K562 (cell line): ENCODE data around the gene XPR1. TPM values are rescaled to one million over a fixed set of nuclear protein-coding genes. Genes with fewer than 3 reads are reported as not detected.

Experiments used
- CHD4 ChIP-seq: fragments of 200-600 bp; sonication (generic); IDR thresholded peaks from 3 replicates; pipeline ENCODE4 v1.6.1; 2012; ENCODE audit warnings: low read depth, mild to moderate bottlenecking, mixed read lengths, low read length, inconsistent platforms; ENCODE audit not compliant: insufficient read depth, insufficient replicate concordance, poor library complexity, severe bottlenecking
- CTCFL ChIP-seq: IDR thresholded peaks from 2 replicates; pipeline ENCODE4 v1.6.1; 2011; ENCODE audit warnings: borderline replicate concordance, low read depth, mild to moderate bottlenecking, moderate library complexity, low read length; ENCODE audit not compliant: insufficient read depth, poor library complexity, severe bottlenecking
- DPF2 ChIP-seq: fragments of 450-650 bp; IDR thresholded peaks from 2 replicates; pipeline ENCODE4 v1.6.1; 2016
- ETS2 ChIP-seq: IDR thresholded peaks from 2 replicates; pipeline ENCODE4 v1.6.1; 2016; ENCODE audit warnings: borderline replicate concordance, missing genetic modification characterization, mild to moderate bottlenecking, moderate library complexity, missing compliant biosample characterization; ENCODE audit not compliant: poor library complexity, severe bottlenecking
- EZH2 ChIP-seq: IDR thresholded peaks from 2 replicates; pipeline ENCODE4 v1.6.1; 2012; ENCODE audit warnings: low read depth, mild to moderate bottlenecking, inconsistent platforms, low read length, borderline replicate concordance
- GABPB1 ChIP-seq: sonication (generic); formaldehyde crosslinking; IDR thresholded peaks from 2 replicates; pipeline ENCODE4 v1.8.0; 2022; ENCODE audit warnings: mild to moderate bottlenecking, missing genetic modification reagents
- HMBOX1 ChIP-seq: sonication (generic); IDR thresholded peaks from 2 replicates; pipeline ENCODE4 v1.6.1; 2016
- KHSRP ChIP-seq: fragments of 450-650 bp; IDR thresholded peaks from 2 replicates; pipeline ENCODE4 v1.6.1; 2017
- KLF10 ChIP-seq: fragments of 250-450 bp; sonication (Bioruptor Pico); IDR thresholded peaks from 2 replicates; pipeline ENCODE4 v1.6.1; 2021; ENCODE audit warnings: matching md5 sums
- MAFF ChIP-seq: IDR thresholded peaks from 2 replicates; pipeline ENCODE4 v1.6.1; 2012; ENCODE audit warnings: low read length, improper control_type of control experiment
- MXI1 ChIP-seq: IDR thresholded peaks from 2 replicates; pipeline ENCODE4 v1.6.1; 2011; ENCODE audit warnings: low read depth, mild to moderate bottlenecking, improper control_type of control experiment, low read length
- MYNN ChIP-seq, 2 experiments: sonication (generic); formaldehyde crosslinking in 1 of 2; IDR thresholded peaks; 2 replicates each; pipeline versions ENCODE4 v1.5.0 to v1.6.1; 2016 to 2020; ENCODE audit warnings: antibody characterized with exemption in 1 of 2, missing genetic modification reagents in 1 of 2
- NFE2 ChIP-seq: IDR thresholded peaks from 2 replicates; pipeline ENCODE4 v1.6.1; 2014; ENCODE audit warnings: antibody characterized with exemption, low read depth
- PHTF2 ChIP-seq: fragments of 250-450 bp; sonication (Bioruptor Pico); IDR thresholded peaks from 2 replicates; pipeline ENCODE4 v1.5.0; 2021; ENCODE audit warnings: mild to moderate bottlenecking
- PKNOX1 ChIP-seq: fragments of 450-650 bp; IDR thresholded peaks from 2 replicates; pipeline ENCODE4 v1.6.1; 2016
- SMAD2 ChIP-seq: fragments of 150-350 bp; IDR thresholded peaks from 2 replicates; pipeline ENCODE4 v1.6.1; 2014; ENCODE audit warnings: low read depth, mild to moderate bottlenecking, low read length
- SMARCB1 ChIP-seq: IDR thresholded peaks from 2 replicates; pipeline ENCODE4 v1.6.1; 2011; ENCODE audit warnings: improper control_type of control experiment, low read depth; ENCODE audit not compliant: insufficient read length
- SNIP1 ChIP-seq: fragments of 450-650 bp; IDR thresholded peaks from 2 replicates; pipeline ENCODE4 v1.7.1; 2017; ENCODE audit warnings: low read depth, mild to moderate bottlenecking
- SUPT5H ChIP-seq: fragments of 450-650 bp; IDR thresholded peaks from 2 replicates; pipeline ENCODE4 v1.6.1; 2016
- ZNF263 ChIP-seq: sonication (generic); formaldehyde crosslinking; IDR thresholded peaks from 2 replicates; pipeline ENCODE4 v1.8.0; 2022; ENCODE audit warnings: mild to moderate bottlenecking, missing genetic modification reagents, borderline replicate concordance
- polyA plus RNA-seq, 8 experiments: library from polyadenylated mRNA; depleted of rRNA in 4 of 8; stranded (reverse) in 5 of 8; unstranded in 3 of 8; fragments of >200 nt; fragmentation: Nextera tagmentation in 2 of 8; fragmentation: Illumina TruSeq in 1 of 8; extraction: Ambion mirVana in 2 of 8; extraction: Trizol in 1 of 8; gene quantifications; 2 replicates each; pipeline versions ENCODE4 v1.2.1 to v1.2.3, GENCODE V29; 2011 to 2014; ENCODE audit warnings: inconsistent platforms in 1 of 8, missing spikeins in 1 of 8
- total RNA-seq, 7 experiments: library from RNA; depleted of rRNA in 6 of 7; stranded (reverse); fragments of >200 nt in 6 of 7; fragmentation: Illumina TruSeq in 2 of 7; extraction: Trizol in 2 of 7; gene quantifications; 2 replicates each; pipeline versions ENCODE4 v1.2.1 to v1.2.3, GENCODE V29; 2011 to 2021; ENCODE audit warnings: low replicate concordance in 1 of 7

Gene XPR1
- total and polyA plus RNA-seq, 9 of the 15 experiments (the other 6 are each of a cell fraction or from before 2014, with no cell fraction given) = 3.0 to 66.2 (median 38.6) TPM

GRCh38 chr1:180594723-180595122 is 37.1 kb upstream of the XPR1 start (continued):
- TF ChIP-seq KLF10 (no peak), CHD4 (no peak), EZH2 (no peak), SUPT5H (no peak), PHTF2 (CRISPR knock-in tag) (no peak), ZNF263 (CRISPR knock-in tag) (no peak), SMARCB1 (no peak), SNIP1 (no peak), MYNN (IDR thresholded peaks at IDR 0.05) (no peak), MYNN (CRISPR knock-in tag; IDR thresholded peaks at IDR 0.05) (no peak), PKNOX1 (peak; percentile 34; the same call in 1 of the 2 replicates), NFE2 (peak; percentile 57), DPF2 (peak; percentile 42), KHSRP (no peak), HMBOX1 (peak; percentile 49; the same call in 1 of the 2 replicates), CTCFL (no peak), MXI1 (no peak), GABPB1 (CRISPR knock-in tag) (0 out of 2 replicates have a peak, but pooled peaks have one; percentile 10), MAFF (no peak), ETS2 (no peak), SMAD2 (no peak)
